NCI-H345 (cell line): ENCODE measurements around the gene OSBPL8.
"Not testable (repeated sequence)": the region's sequence is repeated elsewhere in the genome, so short reads cannot be mapped to it uniquely, and the experiment has no call there.

Experiments used
- DNase-seq: peaks from one replicate; lab custom pipeline; 2025; lab: John Stamatoyannopoulos, UW

The OSBPL8 gene

GRCh38 chr12:76422154-76422542 is 137.4 kb downstream of the OSBPL8 start:
- no peak for DNase-seq

GRCh38 chr12:76421046-76421445 is 138.5 kb downstream of the OSBPL8 start:
- no peak for DNase-seq

- no peak for DNase-seq
Measured at GRCh38 chr12:76420222-76420621, 139.3 kb downstream of the OSBPL8 start.

GRCh38 chr12:76417116-76417515 is 142.5 kb downstream of the OSBPL8 start:
- no peak for DNase-seq

- DNase-seq, result no peak
Measured at GRCh38 chr12:76413121-76413520, 146.4 kb downstream of the OSBPL8 start.

GRCh38 chr12:76410781-76411180 is 148.8 kb downstream of the OSBPL8 start:
- DNase-seq, result no peak

- DNase-seq, result no peak
Measured at GRCh38 chr12:76410371-76410770, 149.2 kb downstream of the OSBPL8 start.

- DNase-seq, result no peak
Measured at GRCh38 chr12:76409074-76409473, 150.5 kb downstream of the OSBPL8 start.

- DNase-seq, result no peak
Measured at GRCh38 chr12:76407710-76408109, 151.9 kb downstream of the OSBPL8 start.

GRCh38 chr12:76402259-76402658 is 157.3 kb downstream of the OSBPL8 start:
- no peak for DNase-seq

GRCh38 chr12:76400136-76400535 is 159.4 kb downstream of the OSBPL8 start:
- DNase-seq, result no peak

GRCh38 chr12:76399040-76399439 is 160.5 kb downstream of the OSBPL8 start:
- DNase-seq, result no peak

GRCh38 chr12:76398106-76398505 is 161.5 kb downstream of the OSBPL8 start:
- no peak for DNase-seq

GRCh38 chr12:76391461-76391860 is 168.1 kb downstream of the OSBPL8 start:
- no peak for DNase-seq

GRCh38 chr12:76387614-76388013 is 172.0 kb downstream of the OSBPL8 start:
- no peak for DNase-seq

- DNase-seq, result no peak
Measured at GRCh38 chr12:76384560-76384959, 175.0 kb downstream of the OSBPL8 start.

- DNase-seq, result no peak
Measured at GRCh38 chr12:76383988-76384387, 175.6 kb downstream of the OSBPL8 start.

- no peak for DNase-seq
Measured at GRCh38 chr12:76379261-76379660, 180.3 kb downstream of the OSBPL8 start.

- not testable (repeated sequence) for DNase-seq
Measured at GRCh38 chr12:76376876-76377275, 182.7 kb downstream of the OSBPL8 start.

- no peak for DNase-seq
Measured at GRCh38 chr12:76375939-76376338, 183.6 kb downstream of the OSBPL8 start.

- no peak for DNase-seq
Measured at GRCh38 chr12:76375470-76375869, 184.1 kb downstream of the OSBPL8 start.

GRCh38 chr12:76374386-76375020 is 185.1 kb downstream of the OSBPL8 start:
- no peak for DNase-seq

- DNase-seq, result no peak
Measured at GRCh38 chr12:76368230-76368629, 191.3 kb downstream of the OSBPL8 start.

- DNase-seq, result no peak
Measured at GRCh38 chr12:76366163-76366562, 193.4 kb downstream of the OSBPL8 start.
